RWPE2 (cell line): Measurements from ENCODE around the gene GPBAR1.
A peak's percentile ranks its signal among the peaks of the same experiment; 100 is the strongest.

Source experiments
- ATAC-seq: fragments of 200-7000 bp; cut with Tn5 transposase; 3 replicates; pipeline ENCODE4 v1.9.1; 2021; ENCODE audit warnings: low read depth
- DNase-seq: peaks from one replicate; pipeline ENCODE4 v3.0.0-alpha.2; 2020; ENCODE audit warnings: low spot score
- H3K27ac ChIP-seq: fragments of 450-650 bp; 2 replicates; pipeline ENCODE4 v1.5.1; 2017; ENCODE audit warnings: mild to moderate bottlenecking; ENCODE audit not compliant: poor library complexity, severe bottlenecking
- H3K27me3 ChIP-seq: fragments of 250-450 bp; sonication (Bioruptor Pico); 2 replicates; pipeline ENCODE4 v1.5.1; 2021; ENCODE audit warnings: mild to moderate bottlenecking, moderate library complexity; ENCODE audit not compliant: insufficient read depth, poor library complexity, severe bottlenecking
- H3K36me3 ChIP-seq: fragments of 250-450 bp; sonication (Bioruptor Pico); 2 replicates; pipeline ENCODE4 v1.5.1; 2020; ENCODE audit warnings: low read depth, mild to moderate bottlenecking, moderate library complexity
- H3K4me1 ChIP-seq: fragments of 250-450 bp; sonication (Bioruptor Pico); 2 replicates; pipeline ENCODE4 v1.5.1; 2021; ENCODE audit warnings: mild to moderate bottlenecking, moderate library complexity; ENCODE audit not compliant: insufficient read depth, poor library complexity, severe bottlenecking
- H3K4me3 ChIP-seq: fragments of 250-450 bp; sonication (Bioruptor Pico); 2 replicates; pipeline ENCODE4 v1.5.1; 2021; ENCODE audit warnings: mild to moderate bottlenecking, moderate library complexity; ENCODE audit not compliant: severe bottlenecking
- H3K9me3 ChIP-seq: fragments of 250-450 bp; sonication (Bioruptor Pico); 2 replicates; pipeline ENCODE4 v1.5.1; 2021; ENCODE audit warnings: mild to moderate bottlenecking, moderate library complexity; ENCODE audit not compliant: severe bottlenecking
- CTCF ChIP-seq: fragments of 450-650 bp; IDR thresholded peaks from one replicate; pipeline ENCODE4 v1.5.1; 2017; ENCODE audit warnings: mild to moderate bottlenecking, moderate library complexity; ENCODE audit not compliant: poor library complexity, severe bottlenecking

Gene GPBAR1

DNA sequence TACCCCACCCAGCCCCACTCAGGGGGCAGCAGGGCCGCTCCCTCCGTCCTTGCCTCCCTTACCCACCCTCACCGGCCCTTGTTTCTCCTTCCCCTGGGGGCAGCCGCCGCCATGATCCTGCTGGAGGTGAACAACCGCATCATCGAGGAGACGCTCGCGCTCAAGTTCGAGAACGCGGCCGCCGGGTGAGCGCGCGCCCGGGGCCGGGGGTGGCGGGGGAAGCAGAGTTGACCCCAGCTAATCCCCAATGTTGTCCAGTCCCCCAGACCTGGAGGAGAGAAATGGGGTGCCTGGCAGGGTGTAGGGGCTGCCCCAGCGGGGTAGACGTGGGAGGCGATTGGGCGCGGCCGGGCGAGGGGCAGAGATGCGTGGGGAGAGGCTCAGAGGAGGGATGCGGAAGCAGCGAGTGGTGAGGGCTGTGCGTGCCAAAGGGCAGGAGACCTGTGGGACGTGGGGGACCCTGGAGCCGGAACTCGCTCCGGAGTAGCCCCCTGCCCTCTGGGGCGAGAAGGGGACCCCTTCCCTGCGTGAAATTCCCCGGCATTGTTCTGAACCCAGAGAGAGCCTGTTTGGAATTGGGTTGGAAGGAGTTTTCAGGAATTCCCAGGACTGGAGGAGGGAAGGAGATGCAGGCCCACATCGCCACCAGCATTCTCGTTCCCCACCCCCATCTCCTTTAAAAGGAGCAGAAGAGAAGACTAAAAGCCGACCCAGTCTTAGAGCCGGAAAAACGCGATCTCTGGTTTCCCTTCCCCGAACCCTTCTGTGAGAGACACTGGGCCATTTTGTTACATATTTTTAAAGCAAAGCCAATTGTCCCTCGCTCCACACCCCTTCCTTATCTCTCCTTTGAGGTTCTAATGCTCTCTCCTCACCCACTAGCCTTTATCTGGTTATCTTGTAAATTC is 43.2 kb upstream of the GPBAR1 start:
- no peaks in the 10 kb centered on the region for H3K27me3 ChIP-seq
- no peak for TF ChIP-seq CTCF
- H3K4me1 ChIP-seq, result peaks cover 37% of the 10 kb centered on the region
- ATAC-seq (peak; percentile 41), DNase-seq (peak; percentile 56)
- H3K36me3 ChIP-seq, result peaks cover 49% of the 10 kb centered on the region
- H3K9me3 ChIP-seq, result no peaks in the 10 kb centered on the region
- peak overlapping the region; percentile 87 for H3K4me3 ChIP-seq
- H3K27ac ChIP-seq, result peak overlapping the region; percentile 90

GRCh38 chr2:218218268-218219185 is 42.3 kb upstream of the GPBAR1 start:
- Histone ChIP-seq H3K27me3 (no peaks in the 10 kb centered on the region), H3K4me1 (peaks cover 45% of the 10 kb centered on the region), H3K9me3 (no peaks in the 10 kb centered on the region), H3K27ac (peak overlapping the region; percentile 90), H3K36me3 (peaks cover 56% of the 10 kb centered on the region), H3K4me3 (peak overlapping the region; percentile 87)
- DNase-seq (no peak), ATAC-seq (no peak; the same call in 2 of the 3 replicates)
- TF ChIP-seq CTCF, result no peak

DNA sequence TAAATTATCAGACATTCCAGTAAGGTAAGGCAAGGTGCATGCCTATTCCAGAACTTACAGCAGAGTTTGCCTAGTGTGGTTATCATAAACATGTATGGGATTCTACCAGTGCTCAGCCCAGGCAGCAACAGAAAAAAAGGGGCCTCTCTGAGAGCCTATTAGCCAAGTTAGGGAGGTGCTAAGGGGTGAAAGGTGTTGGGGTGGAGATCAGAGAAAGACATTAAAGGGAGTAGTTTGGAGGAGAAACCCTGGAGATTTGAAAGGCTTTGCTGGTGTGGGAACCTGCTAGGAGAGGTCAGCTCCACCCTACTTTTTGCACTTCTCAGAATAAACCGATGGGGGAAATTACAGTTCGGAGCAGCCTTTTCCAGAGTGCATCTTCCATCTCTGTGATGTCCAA is 40.9 kb upstream of the GPBAR1 start:
- Histone ChIP-seq H3K9me3 (no peaks in the 10 kb centered on the region), H3K4me1 (peaks cover 45% of the 10 kb centered on the region), H3K27ac (peak overlapping the region; percentile 90), H3K36me3 (peaks cover 70% of the 10 kb centered on the region), H3K27me3 (no peaks in the 10 kb centered on the region), H3K4me3 (peak overlapping the region; percentile 87)
- no peak for TF ChIP-seq CTCF
- DNase-seq, result no peak
- ATAC-seq, result no peak

GRCh38 chr2:218221000-218221399 is 39.8 kb upstream of the GPBAR1 start:
- DNase-seq (no peak), ATAC-seq (no peak)
- Histone ChIP-seq H3K27me3 (no peaks in the 10 kb centered on the region), H3K4me1 (peaks cover 45% of the 10 kb centered on the region), H3K27ac (peak overlapping the region; percentile 90), H3K4me3 (no peak overlapping the region), H3K36me3 (peaks cover 81% of the 10 kb centered on the region), H3K9me3 (no peaks in the 10 kb centered on the region)
- TF ChIP-seq CTCF, result no peak
